OCI-LY7 (cell line): ENCODE measurements around the gene ZMYND19.
"Not testable (repeated sequence)": the region's sequence is repeated elsewhere in the genome, so short reads cannot be mapped to it uniquely, and the experiment has no call there.

Source experiments
- EZH2phosphoT487 ChIP-seq: fragments of 200-600 bp; sonication (generic); IDR thresholded peaks from 2 replicates; pipeline ENCODE4 v1.6.1; 2018; ENCODE audit warnings: low read depth, borderline replicate concordance, mild to moderate bottlenecking, mixed run types, antibody characterized with exemption, low read length, moderate library complexity, mixed read lengths
- TF ChIP-seq, protein P1 (sequence below): fragments of 200-600 bp; sonication (generic); conservative IDR thresholded peaks from 2 replicates; pipeline ENCODE4 v1.5.1; 2014; ENCODE audit warnings: mild to moderate bottlenecking, antibody characterized with exemption, low read length, moderate library complexity, mixed read lengths

DNA sequence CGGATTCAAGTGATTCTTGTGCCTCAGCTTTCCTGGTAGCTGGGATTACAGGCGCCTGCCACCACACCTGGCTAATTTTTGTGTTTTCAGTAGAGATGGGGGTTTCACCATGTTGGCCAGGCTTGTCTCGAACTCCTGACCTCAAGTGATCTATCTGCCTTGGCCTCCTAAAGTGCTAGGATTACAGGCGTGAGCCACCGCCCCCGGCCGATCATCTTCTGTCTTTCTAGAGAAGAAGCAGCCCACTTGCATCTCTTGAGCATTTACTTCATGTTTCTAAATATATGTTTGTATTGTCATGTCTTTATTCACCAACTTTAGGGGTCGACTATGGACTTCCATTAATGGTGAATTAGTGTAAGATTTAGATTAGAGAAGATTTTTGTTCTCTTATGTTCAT lies 31.9 kb upstream of the ZMYND19 start:
- TF ChIP-seq, protein P1, sequence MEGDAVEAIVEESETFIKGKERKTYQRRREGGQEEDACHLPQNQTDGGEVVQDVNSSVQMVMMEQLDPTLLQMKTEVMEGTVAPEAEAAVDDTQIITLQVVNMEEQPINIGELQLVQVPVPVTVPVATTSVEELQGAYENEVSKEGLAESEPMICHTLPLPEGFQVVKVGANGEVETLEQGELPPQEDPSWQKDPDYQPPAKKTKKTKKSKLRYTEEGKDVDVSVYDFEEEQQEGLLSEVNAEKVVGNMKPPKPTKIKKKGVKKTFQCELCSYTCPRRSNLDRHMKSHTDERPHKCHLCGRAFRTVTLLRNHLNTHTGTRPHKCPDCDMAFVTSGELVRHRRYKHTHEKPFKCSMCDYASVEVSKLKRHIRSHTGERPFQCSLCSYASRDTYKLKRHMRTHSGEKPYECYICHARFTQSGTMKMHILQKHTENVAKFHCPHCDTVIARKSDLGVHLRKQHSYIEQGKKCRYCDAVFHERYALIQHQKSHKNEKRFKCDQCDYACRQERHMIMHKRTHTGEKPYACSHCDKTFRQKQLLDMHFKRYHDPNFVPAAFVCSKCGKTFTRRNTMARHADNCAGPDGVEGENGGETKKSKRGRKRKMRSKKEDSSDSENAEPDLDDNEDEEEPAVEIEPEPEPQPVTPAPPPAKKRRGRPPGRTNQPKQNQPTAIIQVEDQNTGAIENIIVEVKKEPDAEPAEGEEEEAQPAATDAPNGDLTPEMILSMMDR: not testable (repeated sequence)
- TF ChIP-seq EZH2phosphoT487: not testable (repeated sequence)
